GM08714 (cell line): ENCODE results near the gene ZCCHC14.
"Not testable (repeated sequence)": the region's sequence is repeated elsewhere in the genome, so short reads cannot be mapped to it uniquely, and the experiment has no call there.

Experiments used
- H3K4me3 ChIP-seq: fragments of 200-500 bp; sonication (Bioruptor generic); 2 replicates; pipeline ENCODE4 v1.5.1; 2014; ENCODE audit warnings: mild to moderate bottlenecking, low read length, inconsistent platforms
- ZNF274 ChIP-seq: IDR thresholded peaks from 2 replicates; pipeline ENCODE4 v1.6.1; 2012; ENCODE audit warnings: mild to moderate bottlenecking, low read depth, low read length

Gene ZCCHC14

DNA sequence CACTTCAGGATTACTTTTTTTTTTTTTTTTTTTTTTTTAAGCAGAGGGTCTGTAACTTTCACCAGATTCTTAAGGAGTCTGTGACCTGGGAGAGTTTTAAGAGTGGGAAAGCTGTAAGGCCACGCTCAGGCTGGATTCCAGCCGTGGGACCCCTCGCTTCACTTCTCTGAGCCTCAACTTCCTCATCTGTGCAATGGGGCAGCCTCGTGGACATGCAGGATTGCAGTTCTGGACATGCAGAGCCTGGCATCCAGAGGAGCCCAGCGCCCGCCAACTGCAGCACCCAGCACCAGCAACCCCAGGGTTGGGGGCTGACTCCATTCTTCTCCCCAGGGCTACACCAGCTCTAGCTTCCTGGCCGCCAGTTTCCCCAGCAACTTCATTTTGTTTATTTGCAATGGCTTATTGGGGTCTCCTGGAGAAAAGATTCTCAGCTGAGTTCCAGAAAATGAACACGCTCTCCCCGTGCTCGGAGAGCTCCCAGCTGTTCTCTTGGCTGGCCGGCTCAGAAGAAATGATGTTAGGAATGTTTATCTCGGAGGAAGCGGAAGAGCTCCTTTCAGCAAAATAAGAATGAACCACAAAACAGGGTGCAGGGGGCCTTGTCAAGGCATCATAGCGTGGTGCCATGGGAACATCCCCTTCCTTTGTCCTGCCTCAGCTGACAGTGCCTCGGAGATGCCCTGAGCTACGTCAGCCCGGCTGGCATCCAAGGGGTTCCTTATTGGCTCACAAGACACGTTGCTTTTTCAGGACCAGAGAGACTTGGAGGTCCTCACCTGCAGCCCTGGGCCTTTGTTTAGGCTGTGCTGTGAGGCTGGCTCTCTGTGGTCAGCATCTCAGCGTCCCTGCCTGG is 22.9 kb upstream of the ZCCHC14 start:
- TF ChIP-seq ZNF274: no peak
- H3K4me3 ChIP-seq: no peak overlapping the region

DNA sequence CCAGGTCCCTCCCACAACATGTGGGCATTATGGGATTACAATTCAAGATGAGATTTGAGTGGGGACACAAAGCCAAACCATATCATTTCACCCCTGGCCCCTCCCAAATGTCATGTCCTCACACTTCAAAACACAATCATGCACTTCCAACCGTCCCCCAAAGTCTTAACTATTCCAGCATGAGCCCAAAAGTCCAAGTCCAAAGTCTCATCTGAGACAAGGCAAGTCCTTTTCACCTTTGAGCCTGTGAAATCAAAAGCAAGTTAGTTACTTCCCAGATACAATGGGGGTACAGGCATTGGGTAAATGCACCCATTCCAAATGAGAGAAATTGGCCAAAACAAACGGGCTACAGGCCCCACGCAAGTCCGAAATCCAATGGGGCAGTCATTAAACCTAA is 17.0 kb upstream of the ZCCHC14 start:
- H3K4me3 ChIP-seq: not testable (repeated sequence)

DNA sequence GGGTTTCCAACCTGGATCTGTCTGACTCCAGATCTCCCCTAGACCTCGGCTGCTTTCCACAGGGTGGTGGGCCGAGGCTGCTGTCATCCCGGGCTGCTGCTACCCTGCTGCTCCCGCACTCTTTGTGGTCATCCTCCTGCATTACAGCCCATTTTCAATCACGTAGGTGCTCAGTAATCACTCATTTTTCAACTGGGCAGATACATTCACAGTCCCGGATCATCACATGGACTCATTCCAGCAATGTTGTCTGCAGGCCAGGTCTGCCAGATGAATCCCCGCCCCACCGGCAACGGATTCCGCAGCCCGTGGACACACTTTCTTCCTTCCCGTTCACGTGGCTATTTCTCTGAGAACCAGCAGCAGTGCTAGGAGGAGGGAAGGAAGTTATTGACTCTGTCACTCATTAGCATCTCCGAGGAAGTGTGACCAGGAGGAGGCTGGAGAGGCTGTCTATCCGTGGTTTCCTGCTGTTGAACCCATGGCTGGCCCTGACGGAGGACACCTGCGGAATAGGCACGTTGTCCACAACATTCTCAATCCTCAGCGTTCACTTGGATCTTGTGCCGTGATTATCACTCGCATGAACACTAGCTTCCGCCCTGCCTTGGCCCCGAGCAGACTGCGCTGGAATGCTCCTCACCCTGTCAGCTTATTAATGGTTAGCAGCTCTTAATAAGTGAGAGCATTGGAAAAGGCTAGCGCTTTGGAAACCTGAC is 14.7 kb upstream of the ZCCHC14 start:
- no peak for TF ChIP-seq ZNF274
- H3K4me3 ChIP-seq: no peak overlapping the region

DNA sequence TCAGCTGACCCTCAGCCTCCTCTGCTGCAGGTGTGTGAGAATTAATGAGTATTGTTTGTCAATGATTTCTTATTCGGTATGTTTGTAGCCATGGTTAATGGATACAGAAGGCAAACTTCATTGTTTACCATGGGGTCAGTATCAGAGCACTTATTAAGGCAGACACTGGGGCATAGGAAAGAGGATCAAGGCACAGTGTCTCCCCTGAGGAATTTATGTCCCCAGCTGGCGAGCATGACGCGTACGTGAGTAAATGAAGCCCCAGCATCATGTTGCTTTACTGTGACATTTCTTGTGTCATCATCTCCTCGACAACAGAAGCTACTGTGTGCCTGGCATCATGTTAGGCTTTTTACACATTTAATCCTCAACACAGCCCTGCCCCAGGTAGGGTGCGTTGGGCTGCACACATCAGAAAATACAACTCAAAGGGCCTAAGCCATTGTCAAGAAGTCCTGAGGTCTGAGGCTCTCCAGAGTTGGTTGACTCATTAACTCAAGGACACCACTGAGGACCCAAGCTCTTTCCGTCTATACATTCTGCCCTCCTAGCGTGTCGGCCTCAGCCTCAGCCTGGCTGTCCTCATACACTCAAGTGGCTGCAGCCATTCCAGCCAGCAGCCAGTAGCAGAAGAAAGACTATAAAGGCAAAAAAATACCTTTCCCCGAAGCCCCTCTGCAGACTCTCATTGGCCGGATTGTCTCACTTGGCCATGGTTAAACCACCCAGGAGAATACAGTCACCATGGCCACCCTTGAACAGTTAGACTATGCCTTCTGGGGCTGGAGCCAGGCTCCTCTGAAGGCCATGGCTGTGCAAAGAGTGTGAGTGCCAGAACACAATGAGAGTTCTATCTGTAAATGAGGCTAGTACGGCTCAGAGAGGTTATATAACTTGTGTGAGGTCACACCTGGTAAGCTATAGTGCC is 13.9 kb upstream of the ZCCHC14 start:
- no peak overlapping the region for H3K4me3 ChIP-seq
- TF ChIP-seq ZNF274: no peak

DNA sequence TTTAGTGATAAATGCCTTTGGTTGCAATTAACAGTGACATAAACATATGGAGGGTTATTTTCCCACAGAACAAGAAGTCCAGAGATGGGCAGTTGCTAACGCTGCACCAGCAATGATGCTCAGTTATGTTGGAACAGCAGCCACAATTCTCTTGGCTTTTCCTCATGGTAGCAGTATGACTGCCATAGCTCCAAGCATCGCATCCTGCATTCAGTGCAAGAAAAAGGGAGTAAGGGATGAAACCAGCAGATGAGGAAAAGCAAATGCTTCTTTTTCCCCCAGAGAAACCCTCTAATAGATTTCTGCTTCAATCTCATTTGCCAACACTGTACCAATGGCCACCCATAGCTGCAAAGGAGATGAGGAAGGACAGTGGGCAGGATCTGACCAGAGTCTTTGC is 13.0 kb upstream of the ZCCHC14 start:
- no peak for TF ChIP-seq ZNF274

DNA sequence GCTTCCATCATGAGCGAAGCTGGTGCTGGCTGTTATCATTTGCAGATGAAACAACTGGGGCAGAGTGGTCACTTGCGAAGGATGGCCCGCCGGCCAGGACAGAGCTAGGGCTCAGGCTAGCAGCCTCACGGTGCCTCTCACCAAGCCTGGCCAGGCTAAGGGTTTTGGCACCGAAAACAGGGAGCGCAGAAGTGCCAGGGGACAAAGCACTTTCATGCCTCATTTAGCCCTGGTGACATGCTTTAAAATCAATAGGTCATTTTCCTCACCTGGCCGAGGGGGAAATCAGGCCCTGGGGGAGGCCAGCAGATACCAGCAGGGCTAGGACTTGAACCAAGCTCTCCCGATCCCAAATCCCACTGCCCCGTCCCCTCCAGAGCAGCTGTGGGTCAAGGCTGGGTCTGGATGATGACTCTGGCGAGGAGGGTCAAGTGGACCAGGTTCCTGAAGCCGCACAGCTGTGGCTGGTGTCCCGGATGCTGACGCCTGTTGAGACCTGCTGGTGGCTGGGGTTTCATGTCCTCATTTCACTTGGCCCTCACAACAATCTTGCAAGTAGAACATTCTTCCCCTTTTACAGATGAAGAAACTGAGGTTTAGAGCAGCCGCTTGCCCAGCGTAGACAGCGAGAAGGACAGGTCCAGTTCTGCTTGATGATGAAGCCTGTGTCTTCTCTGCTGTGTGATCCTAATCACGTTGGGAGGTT is 10.6 kb upstream of the ZCCHC14 start:
- H3K4me3 ChIP-seq: not testable (repeated sequence)

More for the DNA sequence above, 13.0 kb upstream of the ZCCHC14 start:
- no peak overlapping the region for H3K4me3 ChIP-seq

DNA sequence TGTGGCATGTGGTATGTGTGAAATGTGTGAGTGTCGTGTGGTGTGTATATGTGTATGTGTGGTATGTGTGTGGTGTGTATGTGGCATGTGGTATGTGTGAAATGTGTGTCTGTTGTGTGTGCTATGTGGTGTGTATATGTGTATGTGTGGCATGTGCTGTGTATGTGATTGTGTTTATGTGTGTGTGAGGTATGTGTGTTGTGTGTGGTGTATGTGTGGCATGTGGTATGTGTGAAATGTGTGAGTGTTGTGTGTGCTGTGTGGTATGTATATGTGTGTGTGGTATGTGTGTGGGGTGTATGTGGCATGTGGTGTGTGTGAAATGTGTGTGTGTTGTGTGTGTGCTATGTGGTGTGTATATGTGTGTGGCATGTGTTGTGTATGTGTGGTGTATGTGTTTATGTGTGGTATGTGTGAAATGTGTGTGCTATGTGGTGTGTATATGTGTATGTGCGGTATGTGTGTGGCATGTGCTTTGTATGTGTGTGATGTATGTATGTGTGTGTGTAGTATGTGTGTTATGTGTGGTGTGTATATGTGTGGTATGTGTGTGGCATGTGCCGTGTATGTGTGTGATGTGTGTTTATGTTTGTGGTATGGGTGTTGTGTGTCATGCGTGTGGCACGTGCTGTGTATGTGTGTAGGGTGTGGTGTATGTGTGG is 9.6 kb upstream of the ZCCHC14 start:
- no peak for TF ChIP-seq ZNF274
- H3K4me3 ChIP-seq: no peak overlapping the region

DNA sequence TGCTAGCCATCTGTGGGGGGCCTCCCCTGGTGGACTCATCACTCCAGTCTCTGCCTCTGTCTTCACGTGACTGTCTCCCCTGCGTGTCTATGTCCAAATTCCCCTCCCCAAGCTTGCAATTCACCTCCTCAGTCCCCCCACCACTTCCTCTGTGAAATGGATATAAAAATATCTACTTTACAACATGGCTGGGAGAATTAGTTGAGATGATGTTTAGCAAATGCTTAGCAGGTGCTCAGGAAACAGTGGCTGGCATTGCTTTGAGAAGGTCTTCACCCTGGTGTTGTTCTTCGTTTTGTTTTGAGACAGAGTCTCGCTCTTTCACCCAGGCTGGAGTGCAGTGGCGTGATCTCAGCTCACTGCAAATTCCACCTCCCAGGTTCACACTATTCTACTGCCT is 8.3 kb upstream of the ZCCHC14 start:
- H3K4me3 ChIP-seq: no peak overlapping the region
- no peak for TF ChIP-seq ZNF274

DNA sequence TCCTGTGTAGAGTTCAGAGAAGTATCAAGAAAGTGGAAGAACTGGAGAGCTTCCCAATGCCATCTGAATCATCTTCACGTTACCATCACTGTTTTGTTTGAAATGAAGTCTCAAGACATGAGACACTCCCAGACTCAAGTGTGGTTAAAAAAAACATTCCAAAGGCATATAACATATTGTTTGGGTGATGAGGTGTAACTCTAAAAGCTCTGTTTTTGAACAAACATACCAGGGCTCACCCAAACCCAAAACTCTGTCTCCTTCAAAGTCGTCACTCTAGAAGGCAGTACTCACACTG is 6.3 kb upstream of the ZCCHC14 start:
- TF ChIP-seq ZNF274: no peak

DNA sequence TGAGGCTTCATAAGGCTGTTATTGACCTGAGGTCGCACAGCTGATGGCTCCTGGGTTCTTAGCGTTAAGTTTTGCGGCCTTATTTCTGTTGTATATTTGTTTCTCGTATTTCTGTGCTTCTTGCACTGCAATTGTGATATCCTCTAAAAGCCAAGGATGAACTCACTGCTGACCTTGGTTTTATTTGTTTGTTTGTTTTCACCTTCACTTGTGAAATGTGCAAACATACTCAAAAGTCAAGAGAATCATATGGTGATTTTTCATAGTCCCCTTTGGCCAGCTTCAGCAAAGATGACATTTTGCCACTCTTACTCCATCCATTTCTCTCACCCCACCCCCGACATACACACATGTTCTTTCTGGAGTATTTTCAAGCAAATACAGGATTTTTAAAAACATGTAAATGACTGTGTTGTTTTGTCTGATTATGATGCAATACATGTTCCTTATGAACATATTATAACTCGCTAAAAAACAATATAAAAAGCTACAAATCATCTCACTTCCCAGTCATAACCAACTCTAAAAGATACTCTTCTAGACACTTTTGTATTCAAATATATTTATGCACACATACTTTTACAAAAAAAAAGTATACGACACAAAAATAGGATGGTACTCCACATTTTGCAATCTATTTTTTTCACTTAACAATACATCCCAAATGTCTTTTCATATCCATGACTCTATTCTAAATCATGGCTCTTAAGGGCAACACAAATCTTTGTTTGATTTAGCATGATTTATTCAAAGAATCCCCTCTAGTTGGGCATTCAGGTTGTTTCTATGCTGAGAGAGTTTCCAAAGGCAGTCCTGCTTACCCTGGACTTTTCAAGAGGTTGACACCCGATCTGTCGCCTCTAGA is 5.7 kb upstream of the ZCCHC14 start:
- H3K4me3 ChIP-seq: no peak overlapping the region
- TF ChIP-seq ZNF274: no peak

More for the DNA sequence above, 6.3 kb upstream of the ZCCHC14 start:
- H3K4me3 ChIP-seq: no peak overlapping the region

DNA sequence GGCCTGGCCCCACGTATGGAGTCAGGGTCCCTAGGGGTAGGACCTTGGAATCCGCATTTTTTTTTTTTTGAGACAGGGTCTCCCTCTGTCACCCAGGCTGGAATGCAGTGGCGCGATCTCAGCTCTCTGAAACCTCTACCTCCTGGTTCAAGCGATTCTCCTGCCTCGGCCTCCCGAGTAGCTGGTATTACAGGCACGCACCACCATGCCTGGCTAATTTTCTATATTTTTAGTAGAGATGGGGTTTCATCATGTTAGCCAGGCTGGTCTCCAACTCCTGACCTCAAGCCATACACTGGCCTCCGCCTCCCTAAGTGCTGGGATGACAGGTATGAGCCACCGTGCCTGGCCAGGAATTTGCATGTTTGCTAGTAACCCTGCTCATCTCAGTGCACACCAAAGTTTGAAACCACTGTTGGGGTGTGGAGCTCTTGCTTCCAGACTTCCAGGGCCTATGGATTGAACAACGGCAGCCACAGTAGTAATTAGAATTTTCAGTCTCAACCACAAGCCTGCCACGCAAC is 5.0 kb upstream of the ZCCHC14 start:
- not testable (repeated sequence) for H3K4me3 ChIP-seq

DNA sequence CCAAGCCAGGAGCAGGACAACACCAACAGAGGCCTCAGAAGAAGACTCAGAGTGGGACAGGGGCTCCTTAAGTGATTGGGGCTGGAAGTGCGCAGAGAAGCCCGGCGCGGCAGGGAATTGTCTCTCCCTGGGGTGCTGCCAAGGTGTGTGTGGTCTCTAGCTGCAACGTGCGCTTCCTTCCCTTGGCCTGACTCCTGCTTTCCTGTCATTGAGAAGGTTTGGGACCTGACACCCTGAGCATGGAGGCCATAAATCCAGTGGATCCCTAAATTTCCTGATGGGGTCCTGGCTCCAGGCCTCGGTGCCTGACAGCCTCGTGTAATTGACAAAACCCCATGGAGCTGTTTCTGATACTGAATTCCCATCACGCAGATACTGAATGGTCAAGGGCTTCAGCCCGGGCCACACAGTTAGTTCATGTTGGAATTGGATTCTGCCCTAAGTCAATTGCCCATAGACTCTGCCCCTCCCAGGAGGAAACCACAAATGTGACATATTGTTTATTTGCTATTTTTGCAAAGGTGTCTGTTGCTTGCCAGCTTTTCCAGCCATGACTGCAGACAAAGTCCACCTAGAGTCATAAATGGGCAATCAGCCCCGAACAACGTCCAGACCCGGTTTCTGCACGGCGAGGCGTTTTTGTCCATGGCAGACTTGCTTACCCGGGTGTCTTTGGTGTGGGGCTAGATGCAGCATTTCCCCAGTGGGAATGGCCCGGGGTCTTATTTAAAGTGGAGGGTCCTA is 4.4 kb upstream of the ZCCHC14 start:
- not testable (repeated sequence) for H3K4me3 ChIP-seq

DNA sequence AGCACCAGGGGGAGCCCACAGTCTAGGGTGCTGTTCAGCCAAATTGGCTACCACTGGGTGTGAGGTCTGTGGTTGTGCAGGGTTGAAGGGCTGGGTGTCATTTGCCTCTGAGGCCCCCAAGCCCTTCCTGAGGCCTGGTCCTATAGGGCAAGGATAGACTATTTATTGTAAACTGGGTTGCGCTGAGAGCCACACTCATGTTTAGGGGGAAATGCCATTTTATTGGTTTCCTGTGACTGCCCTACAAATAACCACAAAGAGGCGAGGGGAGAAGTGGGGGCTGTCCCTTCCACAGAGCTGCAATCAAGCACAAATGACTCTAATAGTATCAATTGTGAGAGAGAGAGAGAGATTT is 3.6 kb upstream of the ZCCHC14 start:
- TF ChIP-seq ZNF274: no peak
- no peak overlapping the region for H3K4me3 ChIP-seq
